CD4-positive, alpha-beta memory T cell (primary cell): ENCODE data around the gene PCGF3. TPM values are rescaled to one million over a fixed set of nuclear protein-coding genes. Genes with fewer than 3 reads are reported as not detected.

Experiments
- CTCF ChIA-PET: fragments of 350-600 bp; sonication (Branson Sonifier 250); formaldehyde crosslinking; loops from one replicate; lab custom pipeline; 2021; ENCODE audit warnings: inconsistent platforms; ENCODE audit not compliant: partially characterized antibody; lab: Charles Lee
- POLR2A ChIA-PET: fragments of 350-600 bp; sonication (Branson Sonifier 250); formaldehyde crosslinking; loops from one replicate; lab custom pipeline; 2021; ENCODE audit not compliant: partially characterized antibody; lab: Charles Lee
- DNase-seq, 5 donors: peaks; one replicate each; pipeline versions ENCODE4 v3.0.0 to v3.0.0-alpha.2; 2020 to 2022; ENCODE audit warnings: mixed read lengths in 1 of 5
- H3K27ac ChIP-seq: one replicate; pipeline ENCODE4 v1.7.0; 2013; ENCODE audit warnings: low read depth, low read length
- H3K27me3 ChIP-seq: 2 replicates; pipeline ENCODE4 v1.7.0; 2013; ENCODE audit warnings: mild to moderate bottlenecking, low read length, moderate library complexity; ENCODE audit not compliant: insufficient read depth
- H3K36me3 ChIP-seq: 2 replicates; pipeline ENCODE4 v1.7.0; 2013; ENCODE audit warnings: mild to moderate bottlenecking, low read length, moderate library complexity; ENCODE audit not compliant: insufficient read depth
- H3K4me1 ChIP-seq: 2 replicates; pipeline ENCODE4 v1.7.0; 2013; ENCODE audit warnings: mild to moderate bottlenecking, low read length, moderate library complexity; ENCODE audit not compliant: insufficient read depth
- H3K4me3 ChIP-seq, 2 donors: one replicate each; pipeline ENCODE4 v1.7.0; 2013; ENCODE audit warnings: low read length in 2 of 2, mild to moderate bottlenecking in 1 of 2
- H3K9me3 ChIP-seq, 2 donors: one replicate each; pipeline ENCODE4 v1.7.0; 2013; ENCODE audit warnings: low read length in 2 of 2, control low read depth in 1 of 2; ENCODE audit not compliant: control insufficient read depth in 1 of 2
- H3K27ac Mint-ChIP-seq, 7 donors: one replicate each; pipeline ENCODE4 v1.8.0; 2020 to 2021; ENCODE audit warnings: mixed read lengths in 7 of 7, mild to moderate bottlenecking in 6 of 7, inconsistent platforms in 3 of 7, moderate library complexity in 3 of 7
- H3K27me3 Mint-ChIP-seq, 2 donors: one replicate each; pipeline ENCODE4 v1.8.0; 2020 to 2021; ENCODE audit warnings: mixed read lengths in 2 of 2
- H3K36me3 Mint-ChIP-seq, 2 donors: one replicate each; pipeline ENCODE4 v1.8.0; 2020 to 2021; ENCODE audit warnings: mixed read lengths in 2 of 2, inconsistent platforms in 1 of 2, mild to moderate bottlenecking in 1 of 2
- H3K4me1 Mint-ChIP-seq, 4 donors: one replicate each; pipeline ENCODE4 v1.8.0; 2020 to 2021; ENCODE audit warnings: mixed read lengths in 4 of 4, mild to moderate bottlenecking in 1 of 4
- H3K4me3 Mint-ChIP-seq, 8 donors: one replicate each; pipeline ENCODE4 v1.8.0; 2020 to 2021; ENCODE audit warnings: mixed read lengths in 8 of 8, mild to moderate bottlenecking in 7 of 8, moderate library complexity in 6 of 8, inconsistent platforms in 3 of 8
- H3K9me3 Mint-ChIP-seq, 8 donors: one replicate each; pipeline ENCODE4 v1.8.0; 2020 to 2021; ENCODE audit warnings: mixed read lengths in 8 of 8, mild to moderate bottlenecking in 5 of 8, inconsistent platforms in 3 of 8, moderate library complexity in 1 of 8
- intact Hi-C: fragments of 100-400 bp; cut with micrococcal nuclease; formaldehyde crosslinking; loops from one replicate; pipeline ENCODE4 v1.15.1; 2023
- polyA plus RNA-seq, 2 donors: library from polyadenylated mRNA; unstranded; fragments of 300-500 nt; fragmentation: Illumina TruSeq; gene quantifications; one replicate each; pipeline ENCODE4 v1.2.3, GENCODE V29; 2021
- total RNA-seq, 2 experiments: library from RNA; stranded (reverse); gene quantifications; one replicate each; pipeline ENCODE4 v1.2.3, GENCODE V29; 2021

The PCGF3 gene
- total and polyA plus RNA-seq, 4 experiments from 2014 or later: 2.9 to 73.8 (median 35.6) TPM

- no peaks in the 10 kb centered on the region for H3K27me3 ChIP-seq
- H3K4me3 ChIP-seq: no peak overlapping the region
- H3K36me3 Mint-ChIP-seq: peaks cover 0 to 4% of the 10 kb centered on the region in 2 donors
- peak overlapping the region in 4 of 8 donors; percentile 33 to 67 (median 38) for H3K4me3 Mint-ChIP-seq
- no peaks in the 10 kb centered on the region for H3K9me3 ChIP-seq
- POLR2A ChIA-PET: no interaction called here
- H3K4me1 ChIP-seq: peaks cover 17% of the 10 kb centered on the region
- peaks cover 0 to 4% (median 0%) of the 10 kb centered on the region in 8 donors for H3K9me3 Mint-ChIP-seq
- H3K27ac ChIP-seq: no peak overlapping the region
- DNase-seq: peak in 1 of 5 donors; percentile 13
- intact Hi-C loops: no loop called here
- no peaks in the 10 kb centered on the region for H3K36me3 ChIP-seq
- no peak overlapping the region for H3K27ac Mint-ChIP-seq
- peaks cover 0 to 1% of the 10 kb centered on the region in 2 donors for H3K27me3 Mint-ChIP-seq
- H3K4me1 Mint-ChIP-seq: peaks cover 6 to 19% (median 9%) of the 10 kb centered on the region in 4 donors
- CTCF ChIA-PET: no interaction called here
These were observed 45.2 kb upstream of the PCGF3 start for GRCh38 chr4:660401-660800.

- Histone ChIP-seq H3K4me3 (no peak overlapping the region), H3K27ac (no peak overlapping the region), H3K36me3 (no peaks in the 10 kb centered on the region), H3K9me3 (no peaks in the 10 kb centered on the region), H3K27me3 (no peaks in the 10 kb centered on the region), H3K4me1 (peaks cover 17% of the 10 kb centered on the region)
- Mint-ChIP-seq H3K27ac (peak overlapping the region in 2 of 7 donors; percentile 8 to 75), H3K4me3 (peak overlapping the region in 5 of 8 donors; percentile 21 to 67 (median 66)), H3K4me1 (peaks cover 6 to 19% (median 10%) of the 10 kb centered on the region in 4 donors), H3K27me3 (no peaks in the 10 kb centered on the region), H3K9me3 (peaks cover 0 to 4% (median 0%) of the 10 kb centered on the region in 8 donors), H3K36me3 (peaks cover 0 to 4% of the 10 kb centered on the region in 2 donors)
- intact Hi-C loops: no loop called here
- CTCF ChIA-PET: no interaction called here
- peak in 1 of 5 donors; percentile 11 for DNase-seq
- POLR2A ChIA-PET: no interaction called here
These were observed 44.4 kb upstream of the PCGF3 start for GRCh38 chr4:661231-661630.

- Mint-ChIP-seq H3K27me3 (no peaks in the 10 kb centered on the region), H3K4me1 (peaks cover 6 to 19% (median 10%) of the 10 kb centered on the region in 4 donors), H3K36me3 (peaks cover 0 to 4% of the 10 kb centered on the region in 2 donors), H3K27ac (peak overlapping the region in 2 of 7 donors; percentile 25 to 30), H3K4me3 (peak overlapping the region; percentile 15 to 88 (median 80)), H3K9me3 (peaks cover 0 to 4% (median 0%) of the 10 kb centered on the region in 8 donors)
- no peak overlapping the region for H3K27ac ChIP-seq
- H3K9me3 ChIP-seq: no peaks in the 10 kb centered on the region
- ChIA-PET POLR2A (interaction anchor here (0.6 to 4.2 kb wide), 2 partner anchors 12 to 326 kb away, joined by 3 to 57 read pairs; partner anchors contain the start of genes ATP5ME and MYL5), CTCF (interaction anchor here (3.2 kb wide), 1 partner anchor 11 kb away, joined by 19 read pairs; the partner anchor contains the start of genes ATP5ME and MYL5)
- intact Hi-C loops: no loop called here
- peak in 1 of 5 donors; percentile 11 for DNase-seq
- peaks cover 17% of the 10 kb centered on the region for H3K4me1 ChIP-seq
- H3K4me3 ChIP-seq: no peak overlapping the region
- no peaks in the 10 kb centered on the region for H3K36me3 ChIP-seq
- H3K27me3 ChIP-seq: no peaks in the 10 kb centered on the region
These were observed 43.5 kb upstream of the PCGF3 start for GRCh38 chr4:661881-662761.

DNA sequence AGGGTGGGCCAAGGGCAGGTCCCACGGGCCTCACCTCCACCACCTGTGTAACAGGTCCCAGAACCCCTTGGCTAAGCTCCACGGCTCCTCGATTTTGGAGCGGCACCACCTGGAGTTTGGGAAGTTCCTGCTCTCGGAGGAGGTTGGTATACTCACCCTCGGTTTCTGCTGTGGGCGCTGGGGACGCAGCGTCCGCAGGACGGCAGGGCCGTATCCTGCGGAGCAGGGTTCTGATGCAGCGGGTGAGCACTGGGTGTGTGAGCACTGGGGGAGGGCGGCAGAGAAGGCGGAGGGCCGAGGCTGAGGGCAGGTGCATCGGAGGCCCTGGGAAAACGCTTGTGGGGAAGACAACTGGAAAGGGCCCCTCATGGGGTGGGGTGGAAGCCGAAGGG is 42.6 kb upstream of the PCGF3 start:
- Mint-ChIP-seq H3K27ac (peak overlapping the region; percentile 36 to 91 (median 77)), H3K4me3 (peak overlapping the region; percentile 75 to 88 (median 81)), H3K36me3 (peaks cover 0 to 4% of the 10 kb centered on the region in 2 donors), H3K9me3 (peaks cover 0 to 2% (median 0%) of the 10 kb centered on the region in 8 donors), H3K27me3 (no peaks in the 10 kb centered on the region), H3K4me1 (peaks cover 6 to 22% (median 10%) of the 10 kb centered on the region in 4 donors)
- Histone ChIP-seq H3K27me3 (no peaks in the 10 kb centered on the region), H3K4me3 (peak overlapping the region in 1 of 2 donors; percentile 61), H3K9me3 (no peaks in the 10 kb centered on the region), H3K4me1 (peaks cover 17% of the 10 kb centered on the region), H3K27ac (peak overlapping the region; percentile 77), H3K36me3 (no peaks in the 10 kb centered on the region)
- POLR2A ChIA-PET: interaction anchor here (0.6 to 4.2 kb wide), 3 partner anchors 11 to 326 kb away, joined by 3 to 57 read pairs (median 3); partner anchors contain the start of genes ATP5ME and MYL5
- CTCF ChIA-PET: interaction anchor here (3.2 kb wide), 1 partner anchor 10 kb away, joined by 19 read pairs; the partner anchor contains the start of genes ATP5ME and MYL5
- intact Hi-C loops: no loop called here
- no peak for DNase-seq

DNA sequence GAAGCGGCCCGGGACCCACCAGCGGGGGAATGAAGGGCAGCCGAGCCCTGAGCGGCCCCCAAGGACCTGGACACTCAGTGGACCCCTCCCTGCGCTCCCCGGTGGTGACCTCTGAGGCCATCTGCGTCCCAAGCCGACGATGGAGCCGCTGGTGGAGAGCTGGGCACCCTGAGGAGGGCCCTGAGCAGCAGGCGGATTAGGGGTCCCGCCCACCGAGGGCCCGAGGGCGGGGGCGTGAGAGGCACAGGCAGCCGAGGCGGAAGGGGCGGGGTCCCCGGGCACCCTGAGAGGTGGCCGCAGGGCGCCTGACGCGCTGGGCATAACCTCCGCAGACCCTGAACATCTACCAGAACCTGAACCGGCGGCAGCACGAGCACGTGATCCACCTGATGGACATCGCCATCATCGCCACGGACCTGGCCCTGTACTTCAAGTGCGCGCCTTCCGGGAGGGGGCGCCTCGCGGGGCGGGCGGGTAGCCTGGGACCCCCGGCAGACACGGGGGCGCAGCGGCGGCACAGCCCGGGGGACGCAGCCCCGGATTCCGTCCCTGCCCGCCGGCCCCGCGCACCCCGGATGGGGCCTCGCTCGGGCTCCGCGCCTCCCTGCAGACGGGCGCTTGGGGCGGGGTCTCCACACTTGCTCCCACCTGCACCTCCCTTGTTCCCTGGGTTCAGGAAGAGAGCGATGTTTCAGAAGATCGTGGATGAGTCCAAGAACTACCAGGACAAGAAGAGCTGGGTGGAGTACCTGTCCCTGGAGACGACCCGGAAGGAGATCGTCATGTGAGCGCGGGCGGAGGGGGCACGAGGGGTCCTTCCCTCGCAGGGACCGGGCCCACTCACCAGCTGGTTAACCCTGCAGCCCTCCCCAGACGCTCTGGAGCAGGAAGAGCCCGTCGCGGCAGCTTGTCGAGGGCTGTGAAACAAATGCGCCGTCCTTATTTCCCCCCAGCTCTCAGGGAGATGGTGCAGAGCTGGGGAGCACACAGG is 41.9 kb upstream of the PCGF3 start:
- H3K27ac Mint-ChIP-seq: peak overlapping the region; percentile 57 to 91 (median 88)
- peak; percentile 67 to 80 (median 70) for DNase-seq
- H3K4me1 Mint-ChIP-seq: peaks cover 6 to 22% (median 10%) of the 10 kb centered on the region in 4 donors
- peaks cover 0 to 4% of the 10 kb centered on the region in 2 donors for H3K36me3 Mint-ChIP-seq
- no peaks in the 10 kb centered on the region for H3K27me3 Mint-ChIP-seq
- ChIA-PET POLR2A (interaction anchor here (0.7 to 4.2 kb wide), 4 partner anchors 11 to 539 kb away, joined by 3 to 57 read pairs (median 4); partner anchors contain the start of genes ATP5ME, MYL5 and ZNF718), CTCF (interaction anchor here (3.2 kb wide), 1 partner anchor 9 kb away, joined by 19 read pairs; the partner anchor contains the start of genes ATP5ME and MYL5)
- H3K27me3 ChIP-seq: no peaks in the 10 kb centered on the region
- H3K27ac ChIP-seq: peak overlapping the region; percentile 77
- H3K9me3 ChIP-seq: no peaks in the 10 kb centered on the region
- intact Hi-C loops: loop anchor here (1.0 kb wide), 1 partner anchor 11 kb away; the partner anchor contains the start of genes ATP5ME and MYL5
- H3K36me3 ChIP-seq: no peaks in the 10 kb centered on the region
- H3K4me1 ChIP-seq: peaks cover 17% of the 10 kb centered on the region
- H3K9me3 Mint-ChIP-seq: peaks cover 0 to 2% (median 0%) of the 10 kb centered on the region in 8 donors
- peak overlapping the region; percentile 61 for H3K4me3 ChIP-seq
- H3K4me3 Mint-ChIP-seq: peak overlapping the region; percentile 82 to 90 (median 86)

- intact Hi-C loops: loop anchor here (1.0 kb wide), 1 partner anchor 10 kb away; the partner anchor contains the start of genes ATP5ME and MYL5
- POLR2A ChIA-PET: interaction anchor here (0.7 to 4.2 kb wide), 3 partner anchors 10 to 540 kb away, joined by 3 to 57 read pairs (median 4); partner anchors contain the start of genes ATP5ME, MYL5 and ZNF718
- Mint-ChIP-seq H3K9me3 (peaks cover 0 to 2% (median 0%) of the 10 kb centered on the region in 8 donors), H3K36me3 (peaks cover 0 to 3% of the 10 kb centered on the region in 2 donors), H3K27ac (peak overlapping the region in 3 of 7 donors; percentile 40 to 76 (median 51)), H3K27me3 (no peaks in the 10 kb centered on the region), H3K4me3 (peak overlapping the region; percentile 63 to 89 (median 85)), H3K4me1 (peaks cover 6 to 22% (median 10%) of the 10 kb centered on the region in 4 donors)
- Histone ChIP-seq H3K4me1 (peaks cover 17% of the 10 kb centered on the region), H3K36me3 (no peaks in the 10 kb centered on the region), H3K27me3 (no peaks in the 10 kb centered on the region), H3K4me3 (no peak overlapping the region), H3K27ac (no peak overlapping the region), H3K9me3 (no peaks in the 10 kb centered on the region)
- CTCF ChIA-PET: interaction anchor here (3.2 kb wide), 1 partner anchor 8 kb away, joined by 19 read pairs; the partner anchor contains the start of genes ATP5ME and MYL5
- DNase-seq: peak in 1 of 5 donors; percentile 16
These were observed 40.9 kb upstream of the PCGF3 start for GRCh38 chr4:664713-665231.
